ENCODE data around the gene GOLGA7B. TPM values are rescaled to one million over a fixed set of nuclear protein-coding genes. Genes with fewer than 3 reads are reported as not detected.
"Not testable (repeated sequence)": the region's sequence is repeated elsewhere in the genome, so short reads cannot be mapped to it uniquely, and the experiment has no call there.

Gene GOLGA7B
- total RNA-seq, 3 donors from 2014 or later (not counting 1 experiment from before 2014, with no cell fraction given): 4.1 to 4.6 (median 4.1) TPM

- Histone ChIP-seq H3K9me3 (ENCODE audit: control insufficient read depth, insufficient read depth, low read length) (no peaks in the 10 kb centered on the region), H3K4me3 (ENCODE audit: low read length) (no peak overlapping the region), H3K4me1 (ENCODE audit: control insufficient read depth, insufficient read depth, low read length) (peaks cover 8% of the 10 kb centered on the region), H3K27ac (ENCODE audit: low read length) (no peak overlapping the region), H3K27me3 (ENCODE audit: control insufficient read depth, insufficient read depth, low read length) (no peaks in the 10 kb centered on the region), H3K36me3 (ENCODE audit: control insufficient read depth, insufficient read depth, low read length) (no peaks in the 10 kb centered on the region)
- Mint-ChIP-seq H3K4me3 (no peak overlapping the region), H3K27me3 (ENCODE audit: low read depth in 2 of 2) (no peaks in the 10 kb centered on the region), H3K4me1 (peaks cover 19 to 36% of the 10 kb centered on the region in 2 donors), H3K27ac (no peak overlapping the region), H3K36me3 (peaks cover 1% of the 10 kb centered on the region), H3K9me3 (no peaks in the 10 kb centered on the region)
- no peak for TF ChIP-seq CTCF (IDR thresholded peaks at IDR 0.05)
- ATAC-seq (no peak), DNase-seq (no peak)
- 76% methylated on average over 2 of the region's 2 CpGs for WGBS (ENCODE audit: insufficient coverage)
- intact Hi-C loops (cut with micrococcal nuclease): no loop called here
These were observed 18.4 kb upstream of the GOLGA7B start for GRCh38 chr10:97831259-97831658.

- Mint-ChIP-seq H3K36me3 (peaks cover 9% of the 10 kb centered on the region), H3K9me3 (no peaks in the 10 kb centered on the region), H3K27ac (no peak overlapping the region), H3K4me1 (peaks cover 17 to 27% of the 10 kb centered on the region in 2 donors), H3K27me3 (ENCODE audit: low read depth in 2 of 2) (no peaks in the 10 kb centered on the region), H3K4me3 (no peak overlapping the region)
- no peaks in the 10 kb centered on the region for H3K36me3 ChIP-seq (ENCODE audit: control insufficient read depth, insufficient read depth, low read length)
- no peaks in the 10 kb centered on the region for H3K27me3 ChIP-seq (ENCODE audit: control insufficient read depth, insufficient read depth, low read length)
- no peak for TF ChIP-seq CTCF (IDR thresholded peaks at IDR 0.05)
- ATAC-seq: no peak
- no peaks in the 10 kb centered on the region for H3K4me1 ChIP-seq (ENCODE audit: control insufficient read depth, insufficient read depth, low read length)
- no peaks in the 10 kb centered on the region for H3K9me3 ChIP-seq (ENCODE audit: control insufficient read depth, insufficient read depth, low read length)
- intact Hi-C loops (cut with micrococcal nuclease): no loop called here
- WGBS (ENCODE audit: insufficient coverage): 93% methylated on average over 1 of the region's 2 CpGs
- no peak for DNase-seq
- no peak overlapping the region for H3K4me3 ChIP-seq (ENCODE audit: low read length)
- no peak overlapping the region for H3K27ac ChIP-seq (ENCODE audit: low read length)
These were observed 13.2 kb upstream of the GOLGA7B start for GRCh38 chr10:97836446-97836845.

GRCh38 chr10:97838091-97838490, 11.6 kb upstream of the GOLGA7B start:
- no peaks in the 10 kb centered on the region for H3K36me3 ChIP-seq (ENCODE audit: control insufficient read depth, insufficient read depth, low read length)
- WGBS (ENCODE audit: insufficient coverage): 91% methylated on average over 3 of the region's 3 CpGs
- no peaks in the 10 kb centered on the region for H3K27me3 ChIP-seq (ENCODE audit: control insufficient read depth, insufficient read depth, low read length)
- no peak for TF ChIP-seq CTCF (IDR thresholded peaks at IDR 0.05)
- peaks cover 23 to 28% of the 10 kb centered on the region in 2 donors for H3K4me1 Mint-ChIP-seq
- H3K27ac ChIP-seq (ENCODE audit: low read length): no peak overlapping the region
- H3K36me3 Mint-ChIP-seq: peaks cover 9% of the 10 kb centered on the region
- no peaks in the 10 kb centered on the region for H3K4me1 ChIP-seq (ENCODE audit: control insufficient read depth, insufficient read depth, low read length)
- DNase-seq (no peak), ATAC-seq (no peak)
- H3K27ac Mint-ChIP-seq: no peak overlapping the region
- peaks cover 0 to 3% of the 10 kb centered on the region in 2 donors for H3K27me3 Mint-ChIP-seq (ENCODE audit: low read depth in 2 of 2)
- H3K4me3 Mint-ChIP-seq: no peak overlapping the region
- intact Hi-C loops (cut with micrococcal nuclease): no loop called here
- no peaks in the 10 kb centered on the region for H3K9me3 ChIP-seq (ENCODE audit: control insufficient read depth, insufficient read depth, low read length)
- no peaks in the 10 kb centered on the region for H3K9me3 Mint-ChIP-seq
- H3K4me3 ChIP-seq (ENCODE audit: low read length): no peak overlapping the region

- ATAC-seq; H3K4me1 ChIP-seq (ENCODE audit: control insufficient read depth, insufficient read depth, low read length); H3K27me3 Mint-ChIP-seq (ENCODE audit: low read depth in 2 of 2); H3K9me3 Mint-ChIP-seq; DNase-seq; H3K36me3 ChIP-seq (ENCODE audit: control insufficient read depth, insufficient read depth, low read length); intact Hi-C loops (cut with micrococcal nuclease); H3K4me3 Mint-ChIP-seq; H3K4me3 ChIP-seq (ENCODE audit: low read length); H3K27ac ChIP-seq (ENCODE audit: low read length); H3K36me3 Mint-ChIP-seq; H3K9me3 ChIP-seq (ENCODE audit: control insufficient read depth, insufficient read depth, low read length); H3K27me3 ChIP-seq (ENCODE audit: control insufficient read depth, insufficient read depth, low read length); H3K27ac Mint-ChIP-seq: not testable (repeated sequence)
- 92% methylated on average over 14 of the region's 22 CpGs for WGBS (ENCODE audit: insufficient coverage)
- H3K4me1 Mint-ChIP-seq: peaks cover 28 to 32% of the 10 kb centered on the region in 2 donors
These were observed 8.5 kb upstream of the GOLGA7B start for GRCh38 chr10:97841166-97841565.

- H3K4me3 Mint-ChIP-seq; intact Hi-C loops (cut with micrococcal nuclease); H3K27me3 Mint-ChIP-seq (ENCODE audit: low read depth in 2 of 2); H3K4me1 ChIP-seq (ENCODE audit: control insufficient read depth, insufficient read depth, low read length); H3K27ac ChIP-seq (ENCODE audit: low read length); H3K27ac Mint-ChIP-seq; DNase-seq; H3K27me3 ChIP-seq (ENCODE audit: control insufficient read depth, insufficient read depth, low read length); H3K36me3 Mint-ChIP-seq; H3K9me3 ChIP-seq (ENCODE audit: control insufficient read depth, insufficient read depth, low read length); H3K4me3 ChIP-seq (ENCODE audit: low read length); H3K9me3 Mint-ChIP-seq; ATAC-seq; H3K36me3 ChIP-seq (ENCODE audit: control insufficient read depth, insufficient read depth, low read length): not testable (repeated sequence)
- H3K4me1 Mint-ChIP-seq: peaks cover 22 to 23% of the 10 kb centered on the region in 2 donors
- WGBS (ENCODE audit: insufficient coverage): no CpG with 5 or more reads among the region's 3 CpGs
These were observed 7.5 kb upstream of the GOLGA7B start for GRCh38 chr10:97842114-97842513.
